Liver (tissue), 3 donors: Measurements from ENCODE around the gene WHRN.

Source experiments
- CTCF ChIP-seq: fragments of 150-350 bp; IDR thresholded peaks from 2 replicates; pipeline ENCODE4 v1.5.1; 2017; ENCODE audit warnings: improper control_type of control experiment, low read depth, low read length; ENCODE audit not compliant: missing input control
- EGR1 ChIP-seq, 2 donors: IDR thresholded peaks; 2 replicates each; pipeline ENCODE4 v1.6.1; 2016 to 2018; ENCODE audit warnings: antibody characterized with exemption in 2 of 2, low read depth in 2 of 2
- REST ChIP-seq: IDR thresholded peaks from 2 replicates; pipeline ENCODE4 v1.6.1; 2016; ENCODE audit warnings: antibody characterized with exemption, mild to moderate bottlenecking
- TF ChIP-seq, protein P1 (sequence below): IDR thresholded peaks from 2 replicates; pipeline ENCODE4 v1.6.1; 2016; ENCODE audit warnings: antibody characterized with exemption
- donor health status: healthy.
- donor health status: healthy.

- TF ChIP-seq EGR1 (IDR thresholded peaks at IDR 0.05; ENCODE audit: low read depth in 2 of 2) (no peak), CTCF (no peak), REST (no peak)
- TF ChIP-seq, protein P1, sequence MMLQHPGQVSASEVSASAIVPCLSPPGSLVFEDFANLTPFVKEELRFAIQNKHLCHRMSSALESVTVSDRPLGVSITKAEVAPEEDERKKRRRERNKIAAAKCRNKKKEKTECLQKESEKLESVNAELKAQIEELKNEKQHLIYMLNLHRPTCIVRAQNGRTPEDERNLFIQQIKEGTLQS = no peak
Measured at GRCh38 chr9:114416290-114416689, 89.0 kb downstream of the WHRN start.
